ENCODE results near the gene HYCC1. TPM values are rescaled to one million over a fixed set of nuclear protein-coding genes. Genes with fewer than 3 reads are reported as not detected.
"Not testable (repeated sequence)": the region's sequence is repeated elsewhere in the genome, so short reads cannot be mapped to it uniquely, and the experiment has no call there.

Gene HYCC1
- total and polyA plus RNA-seq, 4 experiments from 2014 or later: 11.1 to 19.6 (median 17.6) TPM

- Histone ChIP-seq H3K27ac (ENCODE audit: low read depth, low read length) (no peak overlapping the region), H3K4me3 (ENCODE audit: low read length in 2 of 2) (no peak overlapping the region), H3K4me1 (ENCODE audit: insufficient read depth, low read length) (no peaks in the 10 kb centered on the region), H3K36me3 (ENCODE audit: insufficient read depth, low read length) (no peaks in the 10 kb centered on the region), H3K27me3 (ENCODE audit: insufficient read depth, low read length) (no peaks in the 10 kb centered on the region), H3K9me3 (ENCODE audit: control insufficient read depth in 1 of 2, low read length in 2 of 2) (no peaks in the 10 kb centered on the region)
- Mint-ChIP-seq H3K4me1 (peaks cover 4 to 6% (median 5%) of the 10 kb centered on the region in 4 donors), H3K9me3 (no peaks in the 10 kb centered on the region), H3K4me3 (no peak overlapping the region), H3K36me3 (peaks cover 10 to 22% of the 10 kb centered on the region in 2 donors), H3K27me3 (no peaks in the 10 kb centered on the region), H3K27ac (no peak overlapping the region)
- DNase-seq: no peak
- intact Hi-C loops (cut with micrococcal nuclease): no loop called here
- ChIA-PET POLR2A (ENCODE audit: partially characterized antibody) (no interaction called here), CTCF (ENCODE audit: partially characterized antibody) (no interaction called here)
Measured at GRCh38 chr7:22985436-22985835, 28.5 kb downstream of the HYCC1 start.

- Histone ChIP-seq H3K9me3 (ENCODE audit: control insufficient read depth in 1 of 2, low read length in 2 of 2) (no peaks in the 10 kb centered on the region), H3K36me3 (ENCODE audit: insufficient read depth, low read length) (no peaks in the 10 kb centered on the region), H3K4me1 (ENCODE audit: insufficient read depth, low read length) (no peaks in the 10 kb centered on the region), H3K27ac (ENCODE audit: low read depth, low read length) (no peak overlapping the region), H3K27me3 (ENCODE audit: insufficient read depth, low read length) (no peaks in the 10 kb centered on the region), H3K4me3 (ENCODE audit: low read length in 2 of 2) (no peak overlapping the region)
- POLR2A ChIA-PET (ENCODE audit: partially characterized antibody): no interaction called here
- H3K36me3 Mint-ChIP-seq: peaks cover 7 to 10% of the 10 kb centered on the region in 2 donors
- intact Hi-C loops (cut with micrococcal nuclease): no loop called here
- H3K9me3 Mint-ChIP-seq: no peaks in the 10 kb centered on the region
- H3K27ac Mint-ChIP-seq: no peak overlapping the region
- H3K27me3 Mint-ChIP-seq: no peaks in the 10 kb centered on the region
- no peak for DNase-seq
- CTCF ChIA-PET (ENCODE audit: partially characterized antibody): no interaction called here
- no peak overlapping the region for H3K4me3 Mint-ChIP-seq
- H3K4me1 Mint-ChIP-seq: no peaks in the 10 kb centered on the region
Measured at GRCh38 chr7:22983257-22983855, 30.6 kb downstream of the HYCC1 start.

- POLR2A ChIA-PET (ENCODE audit: partially characterized antibody): no interaction called here
- Histone ChIP-seq H3K4me1 (ENCODE audit: insufficient read depth, low read length) (no peaks in the 10 kb centered on the region), H3K27ac (ENCODE audit: low read depth, low read length) (no peak overlapping the region), H3K9me3 (ENCODE audit: control insufficient read depth in 1 of 2, low read length in 2 of 2) (no peaks in the 10 kb centered on the region), H3K4me3 (ENCODE audit: low read length in 2 of 2) (no peak overlapping the region), H3K27me3 (ENCODE audit: insufficient read depth, low read length) (no peaks in the 10 kb centered on the region), H3K36me3 (ENCODE audit: insufficient read depth, low read length) (no peaks in the 10 kb centered on the region)
- H3K27me3 Mint-ChIP-seq: no peaks in the 10 kb centered on the region
- H3K36me3 Mint-ChIP-seq: peaks cover 20 to 22% of the 10 kb centered on the region in 2 donors
- no peaks in the 10 kb centered on the region for H3K9me3 Mint-ChIP-seq
- intact Hi-C loops (cut with micrococcal nuclease): no loop called here
- no peak overlapping the region for H3K27ac Mint-ChIP-seq
- CTCF ChIA-PET (ENCODE audit: partially characterized antibody): no interaction called here
- no peak overlapping the region for H3K4me3 Mint-ChIP-seq
- DNase-seq: no peak
- no peaks in the 10 kb centered on the region for H3K4me1 Mint-ChIP-seq
Measured at GRCh38 chr7:22980422-22980821, 33.5 kb downstream of the HYCC1 start.

GRCh38 chr7:22979861-22980260 is 34.1 kb downstream of the HYCC1 start:
- Histone ChIP-seq H3K9me3 (ENCODE audit: control insufficient read depth in 1 of 2, low read length in 2 of 2) (no peaks in the 10 kb centered on the region), H3K4me3 (ENCODE audit: low read length in 2 of 2) (no peak overlapping the region), H3K27me3 (ENCODE audit: insufficient read depth, low read length) (no peaks in the 10 kb centered on the region), H3K36me3 (ENCODE audit: insufficient read depth, low read length) (no peaks in the 10 kb centered on the region), H3K4me1 (ENCODE audit: insufficient read depth, low read length) (no peaks in the 10 kb centered on the region), H3K27ac (ENCODE audit: low read depth, low read length) (no peak overlapping the region)
- ChIA-PET POLR2A (ENCODE audit: partially characterized antibody) (no interaction called here), CTCF (ENCODE audit: partially characterized antibody) (interaction anchor here (0.5 kb wide), 1 partner anchor 89 kb away, joined by 4 read pairs; no protein-coding TSS in a partner anchor)
- no peak overlapping the region for H3K4me3 Mint-ChIP-seq
- H3K9me3 Mint-ChIP-seq: no peaks in the 10 kb centered on the region
- H3K36me3 Mint-ChIP-seq: peaks cover 23 to 24% of the 10 kb centered on the region in 2 donors
- no peaks in the 10 kb centered on the region for H3K27me3 Mint-ChIP-seq
- no peak for DNase-seq
- H3K4me1 Mint-ChIP-seq: no peaks in the 10 kb centered on the region
- no peak overlapping the region for H3K27ac Mint-ChIP-seq
- intact Hi-C loops (cut with micrococcal nuclease): no loop called here

GRCh38 chr7:22979251-22979650 is 34.7 kb downstream of the HYCC1 start:
- ChIA-PET POLR2A (ENCODE audit: partially characterized antibody) (no interaction called here), CTCF (ENCODE audit: partially characterized antibody) (interaction anchor here (0.5 kb wide), 1 partner anchor 90 kb away, joined by 4 read pairs; no protein-coding TSS in a partner anchor)
- H3K36me3 ChIP-seq (ENCODE audit: insufficient read depth, low read length): no peaks in the 10 kb centered on the region
- no peaks in the 10 kb centered on the region for H3K9me3 ChIP-seq (ENCODE audit: control insufficient read depth in 1 of 2, low read length in 2 of 2)
- no peaks in the 10 kb centered on the region for H3K4me1 ChIP-seq (ENCODE audit: insufficient read depth, low read length)
- intact Hi-C loops (cut with micrococcal nuclease): no loop called here
- H3K27ac Mint-ChIP-seq: no peak overlapping the region
- H3K36me3 Mint-ChIP-seq: peaks cover 28 to 30% of the 10 kb centered on the region in 2 donors
- H3K4me3 Mint-ChIP-seq: no peak overlapping the region
- DNase-seq: no peak
- H3K27me3 ChIP-seq (ENCODE audit: insufficient read depth, low read length): no peaks in the 10 kb centered on the region
- H3K4me3 ChIP-seq (ENCODE audit: low read length in 2 of 2): no peak overlapping the region
- H3K9me3 Mint-ChIP-seq: no peaks in the 10 kb centered on the region
- H3K27me3 Mint-ChIP-seq: no peaks in the 10 kb centered on the region
- no peak overlapping the region for H3K27ac ChIP-seq (ENCODE audit: low read depth, low read length)
- H3K4me1 Mint-ChIP-seq: no peaks in the 10 kb centered on the region

GRCh38 chr7:22974636-22975035 is 39.3 kb downstream of the HYCC1 start:
- H3K27me3 ChIP-seq (ENCODE audit: insufficient read depth, low read length); H3K4me3 ChIP-seq (ENCODE audit: low read length in 2 of 2); POLR2A ChIA-PET (ENCODE audit: partially characterized antibody); H3K9me3 Mint-ChIP-seq; H3K4me1 Mint-ChIP-seq; H3K4me1 ChIP-seq (ENCODE audit: insufficient read depth, low read length); DNase-seq; CTCF ChIA-PET (ENCODE audit: partially characterized antibody); H3K27ac ChIP-seq (ENCODE audit: low read depth, low read length); H3K27me3 Mint-ChIP-seq; intact Hi-C loops (cut with micrococcal nuclease); H3K4me3 Mint-ChIP-seq; H3K36me3 ChIP-seq (ENCODE audit: insufficient read depth, low read length); H3K9me3 ChIP-seq (ENCODE audit: control insufficient read depth in 1 of 2, low read length in 2 of 2): not testable (repeated sequence)
- H3K27ac Mint-ChIP-seq: peak overlapping the region in 1 of 7 donors; percentile 89
- peaks cover 33 to 36% of the 10 kb centered on the region in 2 donors for H3K36me3 Mint-ChIP-seq

GRCh38 chr7:22972207-22972606 is 41.7 kb downstream of the HYCC1 start:
- intact Hi-C loops (cut with micrococcal nuclease): no loop called here
- H3K36me3 ChIP-seq (ENCODE audit: insufficient read depth, low read length): no peaks in the 10 kb centered on the region
- H3K27ac ChIP-seq (ENCODE audit: low read depth, low read length): no peak overlapping the region
- H3K27me3 ChIP-seq (ENCODE audit: insufficient read depth, low read length): no peaks in the 10 kb centered on the region
- ChIA-PET POLR2A (ENCODE audit: partially characterized antibody) (no interaction called here), CTCF (ENCODE audit: partially characterized antibody) (interaction anchor here (0.9 to 1.4 kb wide), 3 partner anchors 16 to 83 kb away, joined by 3 read pairs; no protein-coding TSS in a partner anchor)
- no peaks in the 10 kb centered on the region for H3K9me3 Mint-ChIP-seq
- peaks cover 31 to 33% of the 10 kb centered on the region in 2 donors for H3K36me3 Mint-ChIP-seq
- H3K27me3 Mint-ChIP-seq: no peaks in the 10 kb centered on the region
- no peaks in the 10 kb centered on the region for H3K4me1 ChIP-seq (ENCODE audit: insufficient read depth, low read length)
- no peak for DNase-seq
- H3K4me3 ChIP-seq (ENCODE audit: low read length in 2 of 2): no peak overlapping the region
- no peak overlapping the region for H3K27ac Mint-ChIP-seq
- no peaks in the 10 kb centered on the region for H3K4me1 Mint-ChIP-seq
- no peaks in the 10 kb centered on the region for H3K9me3 ChIP-seq (ENCODE audit: control insufficient read depth in 1 of 2, low read length in 2 of 2)
- H3K4me3 Mint-ChIP-seq: no peak overlapping the region

Measured in CD4-positive, alpha-beta memory T cell (primary cell).